COLO668 (cell line): ENCODE measurements around the gene PCSK4.
"Not testable (repeated sequence)": the region's sequence is repeated elsewhere in the genome, so short reads cannot be mapped to it uniquely, and the experiment has no call there.

ENCODE experiments used
- DNase-seq: peaks from one replicate; lab custom pipeline; 2025; ENCODE audit not compliant: unreplicated experiment; lab: John Stamatoyannopoulos, UW

The PCSK4 gene

DNA sequence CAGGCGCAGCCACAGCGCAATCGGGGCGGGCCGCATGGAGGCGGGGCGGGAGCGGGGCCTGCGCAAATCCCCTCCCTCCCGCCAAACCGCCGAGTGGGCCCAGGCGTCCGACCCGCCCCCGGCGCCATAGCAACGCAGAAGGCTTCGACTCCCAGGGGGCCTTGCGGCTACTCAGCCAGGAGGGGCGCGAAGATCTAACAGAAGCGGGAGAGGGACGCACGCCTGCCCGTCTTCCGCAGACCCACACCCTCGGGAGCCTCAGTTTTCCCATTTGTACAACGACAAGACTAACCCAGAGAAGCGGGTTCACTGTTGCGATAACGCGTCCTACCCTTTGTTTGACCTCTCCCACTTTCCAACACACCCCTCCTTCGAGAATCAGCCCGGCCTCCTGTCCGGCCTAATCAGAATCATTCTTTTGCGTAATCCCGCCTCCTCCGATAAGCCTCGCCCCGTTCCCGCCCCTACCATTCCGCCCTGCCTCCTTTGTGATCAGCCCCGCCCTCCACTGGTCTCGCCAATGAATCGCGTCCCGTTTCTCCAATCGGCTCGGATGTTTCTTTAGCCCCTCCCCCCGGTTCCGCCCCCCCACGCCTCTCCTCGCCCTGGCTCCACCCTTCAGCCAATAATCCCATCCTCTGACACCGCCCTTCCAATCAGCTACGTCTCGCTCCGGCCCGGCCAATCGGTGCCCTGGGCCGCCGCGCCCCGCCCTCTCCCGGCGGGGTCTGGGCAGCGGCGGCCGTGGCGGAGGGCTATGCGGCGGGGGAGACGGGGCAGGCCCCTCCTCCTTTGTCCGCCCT lies at the start of gene PCSK4:
Gene PCSK4 (minus strand): TSS at position 40 of the 803 bp plus-strand sequence. CDS start 4 bp downstream, at position 36.
- peak; percentile 98 for DNase-seq

DNA sequence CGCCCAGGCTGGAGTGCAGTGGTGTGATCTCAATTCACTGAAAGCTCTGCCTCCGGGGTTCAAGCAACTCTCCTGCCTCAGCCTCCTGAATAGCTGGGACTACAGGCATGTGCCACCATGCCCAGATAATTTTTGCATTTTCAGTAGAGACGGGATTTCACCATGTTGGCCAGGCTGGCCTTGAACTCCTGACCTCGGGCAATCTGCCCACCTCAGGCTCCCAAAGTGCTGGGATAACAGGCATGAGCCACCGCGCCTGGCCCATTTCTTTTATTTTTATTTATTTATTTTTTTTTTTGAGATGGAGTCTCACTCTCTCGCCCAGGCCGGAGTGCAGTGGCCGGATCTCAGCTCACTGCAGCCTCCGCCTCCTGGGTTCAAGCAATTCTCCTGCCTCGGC lies 49.6 kb upstream of the PCSK4 start:
- DNase-seq = not testable (repeated sequence)

DNA sequence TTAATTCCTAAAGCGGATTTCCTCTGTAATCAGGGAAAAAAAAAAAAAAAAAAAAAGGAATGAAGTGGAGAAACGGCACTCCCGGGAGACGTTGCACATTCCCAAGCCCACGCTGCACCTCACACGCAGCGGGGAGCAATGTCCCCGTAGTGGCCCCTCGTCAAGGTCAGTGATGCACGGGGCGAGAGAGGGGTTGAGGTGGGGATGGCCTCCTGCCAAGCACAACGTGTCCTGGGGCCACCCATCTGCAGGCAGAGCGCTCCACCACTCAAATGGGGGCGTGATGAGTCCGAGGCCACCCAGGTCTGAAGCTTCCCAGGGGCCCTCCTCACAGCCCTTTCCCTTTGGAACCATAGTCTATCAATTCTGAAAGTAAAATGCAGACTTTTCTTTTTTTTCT lies 48.8 kb upstream of the PCSK4 start:
- DNase-seq = no peak

DNA sequence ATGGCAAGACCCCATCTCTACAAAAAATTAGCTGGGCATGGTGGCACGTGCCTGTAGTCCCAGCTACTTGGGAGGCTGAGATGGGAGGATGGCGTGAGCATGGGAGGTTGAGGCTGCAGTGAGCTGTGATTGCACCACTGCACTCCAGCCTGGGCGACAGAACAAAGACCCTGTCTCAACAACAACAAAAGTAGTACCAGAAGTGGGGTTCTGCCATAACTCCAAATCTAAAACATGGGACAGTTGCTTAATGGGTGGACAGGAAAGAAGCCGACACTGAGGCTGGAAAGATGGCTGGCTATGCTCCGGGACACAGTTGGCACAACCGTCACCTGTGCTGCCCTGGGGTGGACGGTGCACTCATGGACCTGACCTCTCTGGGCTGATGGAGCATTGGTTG lies 45.5 kb upstream of the PCSK4 start:
- DNase-seq = not testable (repeated sequence)

DNA sequence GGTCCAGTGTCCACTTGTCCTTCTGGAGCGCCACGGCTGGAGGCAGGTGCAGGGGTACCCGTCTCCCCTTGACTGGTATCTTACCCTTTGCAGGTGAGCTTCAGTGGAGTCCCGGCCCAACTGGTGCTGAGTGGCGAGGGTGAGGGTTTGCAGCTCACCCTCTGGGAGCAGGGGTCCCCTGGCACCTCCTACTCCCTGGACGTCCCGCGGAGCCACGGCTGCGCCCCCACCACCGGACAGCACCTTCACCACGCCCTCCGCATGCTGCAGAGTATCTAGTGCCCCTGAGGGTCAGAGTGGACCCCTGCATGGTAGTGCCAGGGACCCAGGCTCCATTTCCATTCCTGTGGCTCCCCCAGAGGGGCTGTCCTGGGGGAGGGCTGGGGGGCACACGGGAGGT lies 44.8 kb upstream of the PCSK4 start:
- DNase-seq = no peak

DNA sequence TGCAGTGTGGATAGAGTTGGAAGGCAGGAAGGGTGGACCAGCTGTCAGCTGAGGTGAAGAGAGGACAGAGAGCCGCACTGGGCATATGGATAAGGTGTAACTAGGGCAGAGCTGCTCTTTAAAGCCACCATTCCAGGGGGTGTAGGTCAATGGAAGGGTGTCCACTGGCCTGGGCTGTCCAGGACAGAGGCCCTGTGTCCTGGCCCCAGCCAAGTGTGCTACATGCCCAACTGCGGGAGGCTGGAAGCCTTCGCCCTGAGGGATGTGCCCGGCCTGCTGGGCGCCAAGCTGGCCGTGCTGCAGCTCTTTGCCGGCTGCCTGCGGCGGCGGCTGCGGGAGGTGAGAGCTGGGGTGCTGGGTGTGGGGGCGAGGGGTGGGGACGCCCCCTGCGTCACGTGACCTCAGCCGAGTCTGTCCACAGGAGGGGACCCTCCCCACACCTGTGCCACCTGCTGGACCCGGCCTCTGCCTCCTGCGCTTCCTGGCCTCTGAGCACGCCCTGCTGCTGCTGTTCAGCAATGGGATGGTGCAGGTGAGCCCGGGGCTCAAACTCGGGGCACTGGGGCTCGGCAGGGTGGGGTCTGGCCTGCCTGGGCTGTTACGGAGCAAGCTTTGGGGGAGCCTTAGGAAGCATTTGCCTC lies 43.5 kb upstream of the PCSK4 start:
- no peak for DNase-seq

DNA sequence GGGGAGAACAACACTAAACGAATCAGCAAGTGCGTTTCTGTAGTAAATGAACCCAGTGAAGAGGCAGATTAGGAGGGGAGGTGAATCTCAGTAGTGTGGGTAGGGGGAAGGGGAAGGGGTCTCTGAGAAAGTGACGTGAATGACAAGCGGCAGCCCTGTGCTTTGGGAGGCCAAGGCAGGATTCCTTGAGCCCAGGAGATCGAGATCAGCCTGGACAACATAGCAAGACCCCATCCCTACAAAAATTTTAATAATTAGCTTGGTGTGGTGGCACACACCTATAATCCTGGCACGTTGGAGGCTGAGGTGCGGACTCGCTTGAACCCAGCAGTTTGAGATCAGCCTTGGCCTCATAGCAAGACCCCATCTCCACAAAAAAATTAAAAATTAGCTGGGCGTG lies 41.9 kb upstream of the PCSK4 start:
- no peak for DNase-seq

DNA sequence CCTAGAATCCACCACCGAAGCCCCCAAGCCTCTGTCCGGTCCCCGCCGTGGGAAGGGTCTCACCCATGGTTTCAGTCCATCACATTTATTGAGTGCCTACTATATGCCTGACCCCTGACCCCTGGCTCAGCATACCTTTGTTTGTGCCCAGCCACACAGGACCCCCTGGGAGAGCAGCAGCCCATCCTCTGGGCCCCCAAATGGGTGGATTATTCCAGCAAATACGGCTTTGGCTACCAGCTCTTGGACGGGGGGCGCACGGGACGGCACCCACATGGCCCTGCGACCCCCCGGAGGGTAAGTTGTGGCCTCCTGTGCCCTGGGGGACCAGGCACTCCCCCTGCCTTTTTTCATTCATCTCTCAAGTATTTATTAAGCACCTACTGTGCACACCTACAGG lies 41.4 kb upstream of the PCSK4 start:
- no peak for DNase-seq

DNA sequence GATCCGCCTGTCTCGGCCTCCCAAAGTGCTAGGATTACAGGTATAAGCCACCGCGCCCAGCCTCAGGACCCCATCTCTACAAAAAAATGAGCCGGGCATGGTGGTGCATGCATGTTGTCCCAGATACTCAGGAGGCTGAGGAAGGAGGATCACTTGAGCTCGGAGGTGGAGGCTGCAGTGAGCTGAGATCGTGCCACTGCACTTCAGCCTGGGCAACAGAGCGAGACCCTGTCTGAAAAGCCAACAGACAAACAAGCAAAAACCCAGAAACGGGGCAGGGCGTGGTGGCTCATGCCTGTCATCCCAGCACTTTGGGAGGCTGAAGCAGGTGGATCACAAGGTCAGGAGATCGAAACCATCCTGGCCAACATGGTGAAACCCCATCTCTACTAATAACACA lies 40.7 kb upstream of the PCSK4 start:
- DNase-seq = not testable (repeated sequence)

DNA sequence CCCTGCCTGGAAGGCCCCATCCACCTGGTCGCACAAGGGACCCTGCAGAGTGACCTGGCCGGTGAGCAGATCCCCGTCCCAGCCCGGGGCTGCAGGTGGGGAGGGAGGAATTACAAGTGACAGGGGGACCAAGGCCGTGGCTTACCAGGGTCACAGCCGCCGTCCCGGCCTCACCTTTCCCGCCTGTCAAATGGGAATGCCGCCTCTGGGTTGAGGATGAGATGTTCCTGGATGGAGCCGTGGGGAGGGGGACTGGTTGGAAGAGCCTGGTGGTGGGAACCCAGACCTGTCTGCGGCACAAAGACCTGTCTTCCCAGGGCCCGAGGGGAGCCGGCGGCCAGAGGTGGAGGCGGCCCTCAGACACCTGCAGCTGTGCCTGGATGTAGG lies 39.3 kb upstream of the PCSK4 start:
- no peak for DNase-seq

DNA sequence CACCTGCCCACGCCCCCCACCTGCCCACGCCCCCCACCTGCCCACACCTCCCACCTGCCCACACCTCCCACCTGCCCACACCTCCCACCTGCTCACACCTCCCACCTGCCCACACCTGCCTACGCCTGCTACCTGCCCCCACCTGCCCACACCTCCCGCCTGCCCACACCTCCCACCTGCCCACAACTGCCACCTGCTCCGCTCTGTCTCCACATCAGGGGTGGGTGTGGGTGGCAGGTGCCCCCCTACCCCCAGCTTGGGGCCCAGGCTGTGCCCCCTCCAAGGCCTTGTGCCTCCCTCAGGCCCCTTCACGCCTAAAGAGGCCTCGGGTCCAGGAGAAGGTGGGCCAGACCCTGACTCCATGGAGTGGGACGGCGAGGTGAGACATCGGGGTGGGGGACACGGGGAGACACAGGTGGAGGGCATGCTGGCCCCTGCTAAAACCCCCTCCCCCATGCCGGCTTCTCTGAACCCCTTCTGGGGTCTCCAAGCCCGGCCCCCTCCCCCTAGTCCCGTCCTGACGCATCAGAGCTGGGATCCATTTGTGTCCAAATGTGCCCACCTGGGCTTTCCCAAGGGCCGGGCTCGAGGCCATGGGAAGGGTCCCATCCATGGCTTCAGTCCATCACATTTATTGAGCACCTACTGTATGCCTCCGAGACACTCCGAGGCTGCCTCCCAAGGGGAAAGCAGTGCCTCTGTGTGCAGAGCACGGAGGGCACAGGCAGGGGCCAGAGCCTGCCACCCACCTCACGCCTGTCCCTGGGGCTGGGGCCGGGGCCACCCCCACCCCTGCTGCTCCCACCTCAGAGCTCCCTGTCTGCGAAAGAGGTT lies 38.7 kb upstream of the PCSK4 start:
- no peak for DNase-seq

DNA sequence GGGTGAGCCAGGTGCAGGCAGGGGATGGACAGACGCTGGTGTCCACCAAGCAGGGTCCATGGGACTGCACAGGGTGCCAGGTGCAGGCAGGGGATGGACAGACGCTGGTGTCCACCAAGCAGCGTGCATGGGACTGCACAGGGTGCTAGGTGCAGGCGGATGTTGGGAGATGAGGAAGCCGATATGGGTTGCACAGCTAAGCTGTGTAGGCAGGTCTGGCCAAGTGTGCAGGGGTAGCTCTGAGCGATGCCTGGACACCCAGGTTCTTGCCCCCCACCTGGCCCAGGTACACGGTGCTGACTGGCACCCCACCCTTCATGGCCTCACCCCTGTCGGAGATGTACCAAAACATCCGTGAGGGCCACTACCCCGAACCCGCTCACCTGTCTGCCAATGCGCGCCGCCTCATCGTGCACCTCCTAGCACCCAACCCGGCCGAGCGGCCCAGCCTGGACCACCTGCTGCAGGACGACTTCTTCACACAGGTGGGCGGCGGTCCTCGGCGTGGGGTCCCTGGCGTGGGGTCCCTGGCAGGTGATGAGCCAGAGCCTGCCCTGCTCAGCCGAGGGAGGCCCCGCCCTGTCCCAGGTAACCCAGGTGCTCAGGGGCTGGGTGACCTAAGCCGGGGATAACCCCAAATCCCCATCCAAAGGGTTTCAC lies 37.6 kb upstream of the PCSK4 start:
- no peak for DNase-seq

DNA sequence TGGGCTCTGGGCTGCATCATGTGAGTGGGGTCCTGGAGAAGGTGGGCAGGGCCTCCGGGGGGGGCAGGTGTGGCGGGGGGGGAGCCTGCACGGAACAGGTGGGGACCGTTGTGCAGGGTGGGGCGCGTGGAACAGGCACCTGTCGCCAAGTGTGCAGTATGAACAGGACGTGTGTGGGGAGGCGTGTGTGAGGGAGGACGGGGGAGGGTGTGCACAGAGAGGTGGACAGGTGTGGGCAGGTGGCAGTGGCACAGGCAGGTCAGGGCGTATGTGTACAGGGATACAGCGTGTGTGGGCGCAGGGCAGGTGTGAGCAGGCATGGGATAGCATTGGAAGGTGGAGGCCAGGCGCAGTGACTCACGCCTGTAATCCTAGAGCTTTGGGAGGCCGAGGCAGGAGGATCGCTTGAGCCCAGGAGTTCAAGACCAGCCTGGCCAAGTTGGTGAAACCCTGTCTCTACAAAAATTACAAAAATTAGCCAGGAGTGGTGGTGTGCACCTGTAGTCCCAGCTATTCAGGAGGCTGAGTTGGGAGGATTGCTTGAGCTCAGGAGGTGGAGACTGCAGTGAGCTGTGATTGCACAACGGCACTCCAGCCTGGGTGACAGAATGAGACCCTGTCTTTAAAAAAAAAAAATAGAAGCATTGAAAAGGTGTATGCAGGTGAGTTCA lies 37.0 kb upstream of the PCSK4 start:
- DNase-seq = peak; percentile 35

DNA sequence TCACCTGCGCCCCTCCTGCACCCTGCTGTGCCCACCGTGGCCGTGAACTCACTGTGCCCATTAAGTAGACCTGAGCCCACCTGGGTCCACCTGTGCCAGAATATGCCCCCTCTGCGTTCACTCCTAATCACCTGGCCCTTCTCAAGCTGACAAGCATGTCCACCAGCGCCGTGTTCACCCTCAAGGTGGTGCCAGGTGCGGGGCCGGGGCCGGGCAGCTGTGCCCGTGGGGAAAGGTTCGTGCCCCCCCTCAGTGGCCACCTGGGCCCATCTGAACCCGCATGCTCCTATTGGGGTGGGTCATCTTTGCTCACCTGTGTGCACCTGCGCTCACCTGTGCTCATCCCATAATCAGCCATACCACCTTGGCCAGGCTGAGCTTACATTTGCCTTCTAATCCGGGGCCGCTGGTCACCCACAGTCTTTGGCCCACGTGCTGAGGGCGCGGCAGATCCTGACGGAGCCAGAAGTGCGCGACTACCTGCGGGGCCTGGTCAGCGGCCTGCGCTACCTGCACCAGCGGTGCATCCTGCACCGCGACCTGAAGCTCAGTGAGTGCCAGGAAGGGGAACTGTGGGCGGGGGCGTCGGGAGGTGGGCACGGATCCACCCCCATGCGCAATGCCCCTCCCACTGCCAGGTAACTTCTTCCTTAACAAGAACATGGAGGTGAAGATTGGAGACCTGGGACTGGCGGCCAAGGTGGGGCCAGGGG lies 36.1 kb upstream of the PCSK4 start:
- no peak for DNase-seq

DNA sequence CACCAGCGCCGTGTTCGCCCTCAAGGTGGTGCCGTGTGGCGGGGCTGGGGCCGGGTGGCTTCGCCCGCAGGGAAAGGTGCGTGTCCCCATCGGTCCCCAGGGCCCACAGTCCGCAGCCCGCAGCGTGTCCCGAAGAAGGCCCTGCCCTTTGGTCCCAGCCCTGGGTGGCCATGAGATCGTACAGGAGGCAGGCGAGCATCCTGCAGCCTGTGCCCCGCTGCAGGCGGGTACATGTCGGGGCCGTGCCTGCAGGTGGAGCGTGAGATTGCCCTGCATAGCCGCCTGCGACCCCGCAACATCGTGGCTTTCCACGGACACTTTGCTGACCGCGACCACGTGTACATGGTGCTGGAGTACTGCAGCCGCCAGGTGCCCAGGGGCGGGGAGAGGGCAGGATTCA lies 35.2 kb upstream of the PCSK4 start:
- DNase-seq = no peak

DNA sequence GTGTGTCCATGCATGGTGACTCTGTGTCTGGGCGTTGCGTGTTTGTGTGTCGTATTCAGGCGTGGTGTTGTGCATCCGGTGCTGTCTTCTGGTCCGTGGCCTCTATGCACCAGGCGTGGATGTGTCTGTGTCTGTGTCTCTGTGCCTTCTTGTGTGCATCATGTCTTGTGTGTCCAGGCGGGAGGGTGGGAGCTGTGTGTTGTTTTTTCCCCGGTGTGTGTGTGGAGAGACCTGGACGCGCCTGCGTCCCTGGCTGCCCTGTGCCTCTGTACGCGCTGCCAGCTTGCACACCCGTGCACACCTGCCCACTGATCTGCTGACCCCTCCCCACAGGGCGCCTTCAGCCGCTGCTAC lies 34.8 kb upstream of the PCSK4 start:
- DNase-seq = no peak

DNA sequence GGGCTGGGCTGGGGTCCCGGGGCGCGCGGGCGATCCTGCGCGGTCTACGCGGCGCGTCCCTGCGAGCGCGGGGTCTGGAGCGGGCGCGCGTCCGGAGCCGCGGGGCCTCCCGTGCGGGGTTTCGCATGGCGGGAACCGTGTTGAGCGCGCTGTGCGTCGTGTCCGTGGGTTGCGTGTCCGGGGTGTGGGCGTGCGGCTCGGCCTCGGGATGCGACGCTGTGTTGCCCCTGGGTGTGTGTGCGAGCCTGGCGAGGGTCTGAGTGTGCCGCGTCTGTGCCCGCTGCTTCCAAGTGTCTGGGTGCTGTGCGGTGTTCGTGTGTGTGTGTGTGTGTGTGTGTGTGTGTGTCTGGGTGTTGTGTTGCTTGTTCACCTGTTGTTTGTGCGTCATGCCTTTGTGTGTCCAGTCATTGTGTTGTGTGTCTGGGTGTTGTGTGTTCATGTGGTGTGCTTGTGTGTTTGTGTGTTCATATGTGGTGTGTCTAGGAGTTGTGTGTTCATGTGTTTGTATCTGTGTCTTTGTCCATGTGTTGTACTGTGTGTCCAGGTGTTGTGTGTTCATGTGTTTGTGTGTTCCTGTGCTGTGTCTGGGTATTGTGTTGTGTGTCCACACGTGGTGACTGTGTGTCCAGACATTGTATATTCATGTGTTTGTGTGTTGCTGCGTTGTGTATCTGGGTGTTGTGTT lies 34.3 kb upstream of the PCSK4 start:
- no peak for DNase-seq

DNA sequence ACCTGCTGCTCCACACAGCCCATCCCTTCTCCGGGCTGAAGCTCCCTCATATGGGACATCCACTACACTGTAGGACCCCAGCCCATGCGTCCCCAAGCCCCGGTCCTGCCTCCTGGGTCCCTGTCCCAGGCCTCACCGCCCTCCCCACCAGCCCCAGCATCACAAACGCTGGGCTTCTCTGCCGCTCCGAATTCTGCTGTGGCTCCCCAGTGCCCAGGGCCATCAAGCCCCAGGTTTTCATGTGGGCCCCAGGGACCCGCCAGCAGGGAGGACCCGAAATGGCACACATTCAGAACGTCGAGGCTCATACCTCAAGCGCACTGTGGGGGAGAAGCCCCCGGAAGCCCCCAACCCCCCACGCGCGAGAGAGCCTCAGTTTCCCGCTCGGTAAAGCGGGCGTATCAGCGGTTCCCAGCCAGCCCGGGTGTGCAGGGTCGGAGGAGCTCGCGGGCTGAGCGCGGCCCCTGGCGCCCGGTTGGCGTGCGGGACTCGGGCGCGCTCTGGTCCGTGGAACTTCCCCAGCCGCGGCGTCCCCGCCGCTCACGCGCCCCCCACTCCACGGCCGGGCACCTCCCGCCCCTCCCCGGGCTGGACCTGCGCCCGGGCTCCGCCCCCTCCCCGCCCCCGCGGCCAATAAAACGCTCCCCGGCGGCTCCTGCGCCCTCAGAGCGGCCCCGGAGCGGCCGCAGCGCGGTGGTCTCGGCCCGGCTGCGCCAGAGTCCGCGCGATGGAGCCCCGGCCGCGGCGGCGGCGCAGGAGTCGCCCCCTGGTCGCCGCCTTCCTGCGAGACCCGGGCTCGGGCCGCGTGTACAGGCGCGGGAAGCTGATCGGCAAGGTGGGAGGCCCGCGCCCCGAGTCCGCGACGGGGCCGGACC lies 33.5 kb upstream of the PCSK4 start, which contains the start of gene PLK5:
Gene PLK5 (plus strand): TSS at position 666 of the 875 bp plus-strand sequence. CDS start 2,920 bp downstream, outside the sequence.
- no peak for DNase-seq

DNA sequence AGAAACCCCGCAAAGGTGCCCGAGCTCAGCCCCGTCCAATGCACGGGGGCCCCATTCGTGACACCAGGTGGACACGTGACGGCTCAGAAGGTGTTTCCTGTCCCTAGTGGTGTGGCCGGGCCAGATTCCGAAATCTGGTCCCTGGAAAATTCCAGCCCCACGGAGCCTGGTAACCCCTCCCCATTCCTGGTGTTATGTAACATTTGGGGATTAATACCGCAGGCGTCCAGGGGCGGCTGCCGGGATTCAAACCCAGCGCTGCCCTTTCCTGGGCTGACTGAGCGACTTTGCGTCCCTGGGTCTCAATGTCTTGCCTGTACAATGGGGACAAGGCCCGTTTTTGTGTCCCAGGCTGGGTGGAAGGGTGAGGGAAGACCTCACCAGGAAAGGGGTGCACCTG lies 32.7 kb upstream of the PCSK4 start:
- no peak for DNase-seq
